ENCODE results near the gene MYO18A.

- TF ChIP-seq EZH2phosphoT487 (IDR thresholded peaks at IDR 0.05; ENCODE audit: low read depth) = no peak
- TF ChIP-seq CTCF (IDR thresholded peaks at IDR 0.05; ENCODE audit: low read depth, low read length) = no peak
These were observed 4.8 kb downstream of the MYO18A start for GRCh38 chr17:29175349-29175748.
